ENCODE measurements around the gene YPEL3. TPM values are rescaled to one million over a fixed set of nuclear protein-coding genes. Genes with fewer than 3 reads are reported as not detected.

YPEL3 gene
- total RNA-seq, 1 experiment from 2014 or later, result 52.7 TPM

DNA sequence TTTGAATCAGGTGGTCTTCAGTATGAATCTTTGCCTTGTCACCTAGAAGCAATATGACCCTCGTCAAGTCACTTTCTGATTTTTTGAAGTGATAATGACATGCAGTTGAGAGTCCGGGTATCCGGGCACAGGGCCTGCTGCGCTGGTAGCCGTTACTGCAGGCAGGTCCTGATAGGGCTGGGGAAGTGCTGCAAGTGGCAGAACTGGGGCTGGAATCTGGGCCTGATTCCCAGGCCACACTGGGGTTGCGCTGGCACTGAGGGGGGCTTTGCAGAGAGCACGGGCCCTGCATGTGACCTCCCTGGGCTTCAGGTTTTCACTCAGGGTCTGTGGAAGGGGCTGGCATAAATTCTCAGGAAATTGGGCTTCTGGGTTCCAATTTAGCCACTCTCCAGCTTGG is 17.3 kb downstream of the YPEL3 start (continued):
- TF ChIP-seq ESRRA (CRISPR knock-in tag; IDR thresholded peaks at IDR 0.05; ENCODE audit: borderline replicate concordance) (no peak), RORB (CRISPR knock-in tag; IDR thresholded peaks at IDR 0.05) (no peak), ZNF121 (CRISPR knock-in tag; IDR thresholded peaks at IDR 0.05) (no peak), CTCF (IDR thresholded peaks at IDR 0.05) (no peak), FOXP1 (CRISPR knock-in tag; IDR thresholded peaks at IDR 0.05; ENCODE audit: borderline replicate concordance) (no peak), ERG (CRISPR knock-in tag; IDR thresholded peaks at IDR 0.05) (no peak), ZSCAN18 (CRISPR knock-in tag; IDR thresholded peaks at IDR 0.05) (no peak)

GRCh38 chr16:30077656-30078055 is 18.4 kb downstream of the YPEL3 start:
- DNase-seq (ENCODE audit: low spot score) (no peak), ATAC-seq (no peak)
- CTCF ChIA-PET, result interaction anchor here (0.6 to 6.0 kb wide), 2 partner anchors 14 to 642 kb away, joined by 3 to 45 read pairs; partner anchors contain the start of gene TBX6
- TF ChIP-seq ZNF671 (CRISPR knock-in tag; IDR thresholded peaks at IDR 0.05) (no peak), ZNF396 (CRISPR knock-in tag; IDR thresholded peaks at IDR 0.05; ENCODE audit: borderline replicate concordance) (no peak), NR3C1 (CRISPR knock-in tag; conservative IDR thresholded peaks at IDR 0.05; ENCODE audit: low read depth) (no peak), NFE2L1 (CRISPR knock-in tag; IDR thresholded peaks at IDR 0.05) (no peak), MXD4 (CRISPR knock-in tag; IDR thresholded peaks at IDR 0.05; ENCODE audit: borderline replicate concordance) (no peak), SMAD3 (CRISPR knock-in tag; IDR thresholded peaks at IDR 0.05; ENCODE audit: borderline replicate concordance) (no peak), ESRRA (CRISPR knock-in tag; IDR thresholded peaks at IDR 0.05; ENCODE audit: borderline replicate concordance) (no peak), ZNF512 (CRISPR knock-in tag; IDR thresholded peaks at IDR 0.05; ENCODE audit: borderline replicate concordance) (no peak), NR2C2 (CRISPR knock-in tag; IDR thresholded peaks at IDR 0.05) (no peak), TEAD1 (CRISPR knock-in tag; IDR thresholded peaks at IDR 0.05) (no peak), RORB (CRISPR knock-in tag; IDR thresholded peaks at IDR 0.05) (no peak), TP53 (CRISPR knock-in tag; IDR thresholded peaks at IDR 0.05) (no peak), ZNF121 (CRISPR knock-in tag; IDR thresholded peaks at IDR 0.05) (no peak), PREB (CRISPR knock-in tag; IDR thresholded peaks at IDR 0.05; ENCODE audit: borderline replicate concordance) (no peak), TEAD4 (CRISPR knock-in tag; IDR thresholded peaks at IDR 0.05) (no peak)
- TF ChIP-seq, protein P1, sequence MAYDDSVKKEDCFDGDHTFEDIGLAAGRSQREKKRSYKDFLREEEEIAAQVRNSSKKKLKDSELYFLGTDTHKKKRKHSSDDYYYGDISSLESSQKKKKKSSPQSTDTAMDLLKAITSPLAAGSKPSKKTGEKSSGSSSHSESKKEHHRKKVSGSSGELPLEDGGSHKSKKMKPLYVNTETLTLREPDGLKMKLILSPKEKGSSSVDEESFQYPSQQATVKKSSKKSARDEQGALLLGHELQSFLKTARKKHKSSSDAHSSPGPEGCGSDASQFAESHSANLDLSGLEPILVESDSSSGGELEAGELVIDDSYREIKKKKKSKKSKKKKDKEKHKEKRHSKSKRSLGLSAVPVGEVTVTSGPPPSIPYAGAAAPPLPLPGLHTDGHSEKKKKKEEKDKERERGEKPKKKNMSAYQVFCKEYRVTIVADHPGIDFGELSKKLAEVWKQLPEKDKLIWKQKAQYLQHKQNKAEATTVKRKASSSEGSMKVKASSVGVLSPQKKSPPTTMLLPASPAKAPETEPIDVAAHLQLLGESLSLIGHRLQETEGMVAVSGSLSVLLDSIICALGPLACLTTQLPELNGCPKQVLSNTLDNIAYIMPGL (CRISPR knock-in tag; IDR thresholded peaks at IDR 0.05), result no peak
- TF ChIP-seq, protein P2, sequence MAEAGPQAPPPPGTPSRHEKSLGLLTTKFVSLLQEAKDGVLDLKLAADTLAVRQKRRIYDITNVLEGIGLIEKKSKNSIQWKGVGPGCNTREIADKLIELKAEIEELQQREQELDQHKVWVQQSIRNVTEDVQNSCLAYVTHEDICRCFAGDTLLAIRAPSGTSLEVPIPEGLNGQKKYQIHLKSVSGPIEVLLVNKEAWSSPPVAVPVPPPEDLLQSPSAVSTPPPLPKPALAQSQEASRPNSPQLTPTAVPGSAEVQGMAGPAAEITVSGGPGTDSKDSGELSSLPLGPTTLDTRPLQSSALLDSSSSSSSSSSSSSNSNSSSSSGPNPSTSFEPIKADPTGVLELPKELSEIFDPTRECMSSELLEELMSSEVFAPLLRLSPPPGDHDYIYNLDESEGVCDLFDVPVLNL (CRISPR knock-in tag; IDR thresholded peaks at IDR 0.05; ENCODE audit: borderline replicate concordance, low read depth), result no peak
- POLR2A ChIA-PET, result interaction anchor here (0.6 to 0.9 kb wide), 2 partner anchors 14 to 82 kb away, joined by 3 to 4 read pairs; partner anchors contain the start of genes HIRIP3 and TBX6
- H3K9me3 Mint-ChIP-seq, result no peaks in the 10 kb centered on the region
- peaks cover 43% of the 10 kb centered on the region for H3K36me3 Mint-ChIP-seq
- peak overlapping the region; percentile 20; the same call in 1 of the 2 replicates for H3K27ac Mint-ChIP-seq
- peaks cover 22% of the 10 kb centered on the region for H3K4me1 Mint-ChIP-seq
- no peaks in the 10 kb centered on the region for H3K27me3 Mint-ChIP-seq (ENCODE audit: low read depth)
- peak overlapping the region; percentile 89 for H3K4me3 Mint-ChIP-seq

All from WTC11 (cell line).